ENCODE measurements around the gene AGT.

Gene AGT

DNA sequence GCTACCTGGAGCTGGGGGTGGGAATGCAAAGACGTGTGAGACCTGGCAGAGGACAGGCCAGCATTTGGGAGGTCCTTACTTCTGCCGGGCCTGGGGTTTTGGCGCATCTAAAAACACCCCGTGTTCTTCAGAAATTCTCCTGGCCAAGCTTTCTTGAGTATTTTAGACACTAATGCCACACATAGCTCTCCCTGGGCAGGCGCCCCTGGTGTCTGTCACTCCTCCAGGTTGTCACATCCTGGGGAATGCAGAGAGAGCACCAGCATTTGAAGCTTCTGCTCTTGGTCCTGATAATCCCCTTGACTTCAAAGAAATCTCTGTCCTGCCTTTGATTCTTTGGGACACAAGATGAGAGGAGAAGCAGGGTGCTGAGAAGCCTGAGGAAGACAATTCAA lies 39.3 kb upstream of the AGT start:
- Histone ChIP-seq H3K27me3 (no peaks in the 10 kb centered on the region), H3K27ac (peak overlapping the region; percentile 88), H3K9ac (peak overlapping the region; percentile 78)

DNA sequence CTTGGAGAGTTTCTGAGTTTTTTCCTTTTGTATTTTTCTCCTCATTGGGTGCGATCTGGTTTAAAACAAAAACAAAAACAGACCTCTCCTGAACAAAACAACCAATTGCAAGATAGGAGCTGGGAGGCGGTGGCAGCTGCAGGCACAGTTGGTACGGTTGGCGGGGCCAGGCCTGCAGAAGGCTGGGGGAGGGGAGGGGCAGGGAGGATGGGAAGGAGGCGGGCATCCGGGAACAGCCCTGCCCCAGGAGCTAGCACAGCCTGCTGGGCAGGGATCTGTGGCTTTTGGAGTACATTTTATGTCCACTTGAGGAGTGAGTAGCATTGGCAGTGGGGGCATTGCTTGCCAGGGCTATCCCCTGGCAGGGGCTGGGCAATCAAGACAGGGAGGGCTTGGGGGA lies 38.5 kb upstream of the AGT start:
- Histone ChIP-seq H4K20me1 (no peaks in the 10 kb centered on the region), H3K27me3 (no peaks in the 10 kb centered on the region), H3K4me2 (peak overlapping the region; percentile 81), H3K9me3 (no peaks in the 10 kb centered on the region), H3K4me1 (peaks cover 51% of the 10 kb centered on the region), H3K9ac (no peak overlapping the region), H3K36me3 (no peaks in the 10 kb centered on the region), H3K27ac (peak overlapping the region; percentile 88), H3K4me3 (no peak overlapping the region)
- no peak for TF ChIP-seq Cebpa-rat (IDR thresholded peaks at IDR 0.05)

More for the DNA sequence above, 39.3 kb upstream of the AGT start:
- Histone ChIP-seq H3K9me3 (no peaks in the 10 kb centered on the region), H3K4me2 (peak overlapping the region; percentile 81), H3K4me3 (peak overlapping the region; percentile 51; the same call in 1 of the 2 replicates), H3K36me3 (no peaks in the 10 kb centered on the region), H3K4me1 (peaks cover 44% of the 10 kb centered on the region), H4K20me1 (no peaks in the 10 kb centered on the region)
- no peak for TF ChIP-seq Cebpa-rat (IDR thresholded peaks at IDR 0.05)

GRCh38 chr1:230750986-230751625 lies 37.2 kb upstream of the AGT start:
- no peak overlapping the region for H3K9ac ChIP-seq
- no peak overlapping the region for H3K4me3 ChIP-seq
- no peak for TF ChIP-seq Cebpa-rat (IDR thresholded peaks at IDR 0.05)
- H3K27me3 ChIP-seq: no peaks in the 10 kb centered on the region
- no peaks in the 10 kb centered on the region for H3K36me3 ChIP-seq
- H4K20me1 ChIP-seq: no peaks in the 10 kb centered on the region
- no peaks in the 10 kb centered on the region for H3K9me3 ChIP-seq
- H3K27ac ChIP-seq: 0 out of 2 replicates have a peak overlapping the region, but pooled peaks have one; percentile 30
- peaks cover 51% of the 10 kb centered on the region for H3K4me1 ChIP-seq
- no peak overlapping the region for H3K4me2 ChIP-seq

DNA sequence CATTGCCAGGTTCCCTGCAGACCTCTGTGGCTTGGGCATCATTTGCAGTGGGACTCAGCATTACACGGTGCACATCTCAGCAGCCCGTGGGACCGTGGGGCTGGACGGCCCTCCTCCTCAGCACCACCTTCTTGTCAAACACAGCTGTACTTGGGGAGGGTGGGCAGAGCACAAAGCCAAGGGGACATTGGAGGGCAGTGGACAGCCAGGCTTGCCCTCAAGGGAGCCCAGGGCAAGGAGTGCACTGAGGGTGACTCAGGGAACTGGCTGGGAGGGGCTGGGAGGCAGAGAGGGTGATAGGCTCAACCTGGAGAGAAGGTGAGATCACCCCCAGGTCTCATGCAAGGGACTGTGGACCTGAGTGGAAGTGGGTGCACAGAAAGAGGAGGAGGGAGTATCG lies 36.7 kb upstream of the AGT start:
- Histone ChIP-seq H3K9ac (no peak overlapping the region), H3K4me1 (peaks cover 51% of the 10 kb centered on the region), H3K4me2 (no peak overlapping the region), H3K27ac (0 out of 2 replicates have a peak overlapping the region, but pooled peaks have one; percentile 30), H4K20me1 (no peaks in the 10 kb centered on the region), H3K4me3 (no peak overlapping the region), H3K36me3 (no peaks in the 10 kb centered on the region), H3K27me3 (no peaks in the 10 kb centered on the region), H3K9me3 (no peaks in the 10 kb centered on the region)
- no peak for TF ChIP-seq Cebpa-rat (IDR thresholded peaks at IDR 0.05)

DNA sequence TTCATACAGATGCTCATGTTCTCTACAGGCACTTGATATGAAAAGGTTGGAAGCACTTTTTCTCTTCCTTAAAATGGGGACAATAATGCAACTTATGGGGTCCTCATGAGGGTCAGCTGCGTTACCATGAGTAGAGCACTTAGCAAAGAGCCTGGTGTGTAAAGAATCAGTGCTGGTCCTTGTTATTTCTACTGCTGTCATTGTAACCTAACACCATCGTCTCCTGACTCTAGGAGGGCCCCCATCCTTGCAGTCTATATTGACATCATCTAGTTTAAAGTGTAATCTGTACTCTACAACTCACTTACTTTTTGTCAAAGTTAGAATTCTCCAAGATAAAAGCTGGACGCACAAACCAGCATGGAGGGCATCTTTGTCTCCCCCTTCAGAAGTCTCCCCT lies 35.7 kb upstream of the AGT start:
- Histone ChIP-seq H3K36me3 (no peaks in the 10 kb centered on the region), H3K4me1 (peaks cover 51% of the 10 kb centered on the region), H3K4me3 (no peak overlapping the region), H3K9ac (no peak overlapping the region), H3K4me2 (peak overlapping the region; percentile 81), H4K20me1 (no peaks in the 10 kb centered on the region), H3K27ac (no peak overlapping the region; the same call in 1 of the 2 replicates), H3K9me3 (no peaks in the 10 kb centered on the region), H3K27me3 (no peaks in the 10 kb centered on the region)
- no peak for TF ChIP-seq Cebpa-rat (IDR thresholded peaks at IDR 0.05)

GRCh38 chr1:230749150-230749549 lies 35.2 kb upstream of the AGT start:
- peak overlapping the region; percentile 81 for H3K4me2 ChIP-seq
- H3K9ac ChIP-seq: no peak overlapping the region
- H3K27ac ChIP-seq: no peak overlapping the region; the same call in 1 of the 2 replicates
- no peak for TF ChIP-seq Cebpa-rat (IDR thresholded peaks at IDR 0.05)
- no peaks in the 10 kb centered on the region for H4K20me1 ChIP-seq
- H3K4me1 ChIP-seq: peaks cover 51% of the 10 kb centered on the region
- no peaks in the 10 kb centered on the region for H3K27me3 ChIP-seq
- H3K9me3 ChIP-seq: no peaks in the 10 kb centered on the region
- H3K4me3 ChIP-seq: no peak overlapping the region
- H3K36me3 ChIP-seq: no peaks in the 10 kb centered on the region

GRCh38 chr1:230747890-230748800 lies 34.2 kb upstream of the AGT start:
- Histone ChIP-seq H3K9ac (no peak overlapping the region), H3K9me3 (no peaks in the 10 kb centered on the region), H3K4me3 (no peak overlapping the region), H3K27ac (no peak overlapping the region), H3K27me3 (no peaks in the 10 kb centered on the region), H3K36me3 (no peaks in the 10 kb centered on the region), H3K4me1 (peaks cover 47% of the 10 kb centered on the region), H4K20me1 (no peaks in the 10 kb centered on the region), H3K4me2 (no peak overlapping the region)
- no peak for TF ChIP-seq Cebpa-rat (IDR thresholded peaks at IDR 0.05)

GRCh38 chr1:230747127-230747730 lies 33.3 kb upstream of the AGT start, which contains the start of gene CAPN9:
TSS of gene CAPN9 (plus strand) at chr1:230747388. CDS start at chr1:230747497, 109 bp downstream.
- no peak for TF ChIP-seq Cebpa-rat (IDR thresholded peaks at IDR 0.05)
- Histone ChIP-seq H3K27me3 (no peaks in the 10 kb centered on the region), H3K4me2 (no peak within 1 kb of the TSS), H3K36me3 (no peaks in the 10 kb centered on the region), H3K4me1 (peaks cover 38% of the 10 kb centered on the region), H3K9ac (no peak within 1 kb of the TSS), H3K27ac (no peak within 1 kb of the TSS), H3K9me3 (no peaks in the 10 kb centered on the region), H4K20me1 (no peaks in the 10 kb centered on the region), H3K4me3 (no peak within 1 kb of the TSS)

DNA sequence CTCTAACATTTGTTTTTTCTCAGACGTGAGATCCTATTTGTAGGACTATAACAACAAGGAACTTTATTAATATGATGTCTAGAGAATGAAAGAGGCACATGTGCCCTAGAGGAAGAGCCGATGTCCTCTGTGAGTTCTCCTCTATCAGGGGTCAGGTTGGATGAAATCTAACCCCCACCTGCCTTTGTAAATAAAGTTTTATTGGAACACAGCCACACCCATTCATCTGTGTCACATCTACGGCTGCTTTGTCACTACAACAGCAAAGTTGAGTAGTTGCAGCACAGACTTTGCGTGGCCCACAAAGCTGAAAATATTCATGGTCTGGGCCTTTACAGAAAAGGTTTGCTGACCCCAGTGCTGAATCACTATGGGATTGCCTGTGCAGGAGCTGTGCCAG lies 32.7 kb upstream of the AGT start:
- Histone ChIP-seq H3K27me3 (no peaks in the 10 kb centered on the region), H3K27ac (no peak overlapping the region), H4K20me1 (no peaks in the 10 kb centered on the region), H3K4me1 (peaks cover 34% of the 10 kb centered on the region), H3K4me3 (no peak overlapping the region), H3K4me2 (no peak overlapping the region), H3K36me3 (no peaks in the 10 kb centered on the region), H3K9ac (no peak overlapping the region), H3K9me3 (no peaks in the 10 kb centered on the region)
- no peak for TF ChIP-seq Cebpa-rat (IDR thresholded peaks at IDR 0.05)
